Measurements from ENCODE around the gene HMOX2.

GRCh38 chr16:4443986-4444385 lies 32.2 kb upstream of the HMOX2 start:
- TF ChIP-seq CTCF (IDR thresholded peaks at IDR 0.05; ENCODE audit: poor library complexity) (no peak), EZH2phosphoT487 (IDR thresholded peaks at IDR 0.05; ENCODE audit: low read depth, severe bottlenecking, unreplicated experiment) (no peak), EZH2 (IDR thresholded peaks at IDR 0.05; ENCODE audit: borderline replicate concordance) (no peak)
